IPS-NIHi7 (cell line): ENCODE results near the gene TBC1D7.

ENCODE experiments used
- DNase-seq: peaks from one replicate; pipeline ENCODE4 v3.0.0; 2012; ENCODE audit warnings: mixed read lengths; ENCODE audit errors: extremely low spot score

TBC1D7 gene

DNA sequence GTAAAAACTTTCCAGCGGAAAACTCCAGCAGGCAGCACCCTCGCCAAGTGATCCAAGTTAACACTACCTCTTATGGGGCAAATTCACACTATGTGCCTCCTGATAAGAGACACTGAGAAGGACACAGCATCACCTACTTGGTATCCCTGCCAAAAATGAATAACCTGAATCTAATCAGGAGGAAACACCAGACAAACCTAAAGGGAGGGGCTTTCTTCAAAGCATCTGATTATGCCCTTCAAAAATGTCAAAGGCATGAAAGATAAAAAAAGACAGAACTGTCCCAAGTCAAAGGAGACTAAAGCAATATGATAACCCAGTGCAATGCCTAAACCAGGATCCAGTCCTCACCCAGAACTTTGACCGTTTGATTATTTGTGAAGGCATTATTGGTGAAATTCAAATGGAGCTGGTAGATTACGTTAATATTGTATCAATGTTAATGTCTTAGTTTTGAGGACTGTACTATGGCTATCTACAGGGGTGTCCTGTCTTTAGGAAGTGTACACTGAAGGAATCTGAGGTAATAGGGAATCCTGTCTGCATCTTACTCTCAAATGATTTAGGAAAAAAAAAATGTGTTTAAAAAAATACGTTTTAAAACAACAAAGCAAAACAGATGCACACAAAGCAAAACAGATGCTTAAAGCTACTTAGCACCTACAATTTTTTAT is 8.3 kb downstream of the TBC1D7 start:
- DNase-seq: no peak

DNA sequence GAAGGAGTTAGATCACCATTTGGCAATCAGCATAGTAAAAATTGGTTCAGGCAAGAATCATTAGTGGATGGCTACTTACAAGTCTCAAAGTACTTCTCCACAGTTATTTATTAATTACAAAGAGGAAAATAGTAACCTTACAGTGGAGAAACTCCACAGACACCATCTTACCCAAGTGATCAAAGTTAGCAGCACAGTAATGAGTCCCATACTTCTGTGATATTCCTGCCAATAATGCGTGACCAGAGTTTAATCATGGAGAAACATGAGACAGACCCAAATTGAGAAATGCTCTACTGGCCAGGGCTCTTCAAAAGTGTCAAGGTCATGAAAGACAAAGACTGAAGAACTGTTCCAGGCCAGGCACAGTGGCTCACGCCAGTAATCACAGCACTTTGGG is 9.5 kb downstream of the TBC1D7 start:
- no peak for DNase-seq

- no peak for DNase-seq
Observed at GRCh38 chr6:13315896-13316295, 12.4 kb downstream of the TBC1D7 start.

DNA sequence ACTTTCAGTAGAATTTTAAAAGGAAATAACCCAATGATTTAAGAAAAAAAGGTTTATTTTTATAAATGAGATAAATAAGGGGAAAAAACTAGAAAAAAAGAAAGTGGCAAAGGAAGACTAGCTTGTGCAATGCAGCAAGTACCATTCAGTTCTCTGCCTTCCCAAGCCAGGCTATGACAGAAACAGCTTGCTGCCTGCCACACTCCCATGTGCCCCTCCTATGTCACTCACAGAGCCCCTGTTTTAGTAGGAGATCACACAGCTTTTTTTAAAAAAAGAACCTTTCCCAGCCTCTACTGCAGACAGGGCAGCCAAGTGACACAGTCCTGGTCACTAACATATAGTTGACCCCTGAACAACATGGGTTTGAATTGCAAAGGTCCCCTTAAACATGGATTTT is 13.5 kb downstream of the TBC1D7 start:
- no peak for DNase-seq

DNA sequence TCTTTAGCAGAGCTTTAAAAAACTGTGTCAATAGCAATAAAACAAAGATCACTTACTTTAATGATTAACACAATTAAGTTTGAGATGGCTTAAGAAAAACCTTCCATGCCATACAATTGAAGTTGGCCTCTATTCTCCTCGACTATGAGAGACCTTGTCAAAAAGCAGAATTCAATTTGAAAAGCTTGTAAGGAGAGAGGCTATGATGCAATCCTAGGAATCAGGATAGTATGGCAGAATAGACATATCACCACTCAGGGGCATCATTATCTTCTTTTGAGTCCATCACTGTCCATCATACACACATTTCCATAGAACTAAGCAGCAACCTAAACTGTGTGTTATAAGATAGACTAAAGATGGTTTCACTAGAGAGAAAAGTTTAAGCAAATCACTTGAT is 17.2 kb downstream of the TBC1D7 start:
- no peak for DNase-seq

DNA sequence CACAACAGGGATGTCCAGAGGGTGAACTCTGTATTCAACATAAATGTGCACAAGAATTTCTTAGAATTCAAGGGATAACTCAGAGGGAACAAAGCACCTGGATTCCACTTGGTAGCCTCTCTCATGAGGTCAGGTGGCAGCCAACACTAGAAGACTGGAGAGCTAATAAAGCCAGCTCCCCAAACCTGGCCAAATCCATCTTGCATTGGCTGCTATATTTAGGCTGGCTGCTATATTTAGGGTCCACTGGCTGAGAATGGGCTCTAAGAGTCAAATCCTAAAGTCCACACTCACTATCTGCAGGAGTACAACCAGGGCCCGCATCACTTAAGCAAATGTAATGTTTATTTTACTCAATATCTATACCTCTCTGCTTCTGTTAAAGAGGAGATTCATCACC is 20.0 kb downstream of the TBC1D7 start:
- DNase-seq: no peak

GRCh38 chr6:13307508-13307995 is 20.8 kb downstream of the TBC1D7 start:
- no peak for DNase-seq

DNA sequence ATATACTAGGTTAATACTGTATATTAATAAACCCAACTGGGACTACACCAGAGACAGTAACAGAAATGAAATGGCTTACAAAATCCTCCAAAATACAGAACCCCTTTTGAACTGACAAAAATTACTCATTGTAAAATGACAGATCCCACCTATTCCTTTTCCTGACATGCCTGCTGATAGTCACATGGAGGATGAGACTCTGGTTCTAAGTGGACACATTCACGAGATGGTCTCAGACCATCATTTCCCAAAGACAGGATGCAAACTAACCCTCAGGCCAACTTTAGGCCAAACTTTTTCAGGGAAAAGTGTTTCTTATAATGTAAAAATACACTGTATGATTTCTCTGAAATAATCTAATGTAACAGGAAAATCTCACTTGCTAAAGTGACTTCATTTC is 22.5 kb downstream of the TBC1D7 start:
- DNase-seq: no peak

DNA sequence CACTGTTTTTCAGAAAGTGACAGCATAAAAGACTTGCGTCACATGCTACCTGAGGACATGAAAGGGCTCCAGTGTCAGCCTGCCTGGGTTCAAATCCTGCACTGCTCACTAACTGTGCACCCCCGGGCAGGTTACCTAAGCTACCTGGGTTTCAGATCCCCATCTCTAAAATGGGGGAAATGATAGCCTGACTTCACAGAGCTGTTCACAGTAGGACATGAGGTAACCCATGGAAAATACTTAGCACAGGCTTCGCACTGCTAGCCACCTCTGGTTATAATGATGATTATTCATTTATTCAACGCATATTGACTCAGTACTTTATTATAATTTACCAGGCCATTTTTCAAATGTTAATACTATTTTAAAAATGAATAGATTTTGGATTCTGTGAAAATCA is 23.0 kb downstream of the TBC1D7 start:
- no peak for DNase-seq

GRCh38 chr6:13304580-13305260 is 23.6 kb downstream of the TBC1D7 start:
- no peak for DNase-seq

- no peak for DNase-seq
Observed at GRCh38 chr6:13304101-13304500, 24.2 kb downstream of the TBC1D7 start.

GRCh38 chr6:13303668-13304017 is 24.7 kb downstream of the TBC1D7 start:
- no peak for DNase-seq

GRCh38 chr6:13302751-13303667 is 25.3 kb downstream of the TBC1D7 start:
- no peak for DNase-seq

GRCh38 chr6:13302291-13302690 is 26.0 kb downstream of the TBC1D7 start:
- DNase-seq: no peak

GRCh38 chr6:13300643-13301590 is 27.4 kb downstream of the TBC1D7 start:
- DNase-seq: no peak

DNA sequence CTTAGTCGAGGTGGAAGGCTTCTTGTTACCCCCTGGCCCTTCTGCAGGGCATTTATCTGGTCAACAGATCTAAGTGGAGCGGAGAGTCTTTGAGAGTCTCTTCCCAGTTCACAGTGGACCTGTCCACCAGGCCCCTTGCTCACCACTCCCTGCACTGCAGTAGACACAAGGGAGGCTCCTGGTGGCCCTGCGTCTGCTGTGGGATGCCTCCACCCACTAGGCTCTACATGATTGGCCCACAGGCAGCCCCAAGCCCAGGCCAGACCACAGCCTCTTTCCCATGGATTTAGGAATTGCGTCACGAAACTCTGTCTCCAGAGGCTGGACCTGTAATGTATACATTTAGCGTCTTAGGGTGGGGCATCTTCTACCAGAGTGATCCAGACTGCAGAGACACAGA is 28.4 kb downstream of the TBC1D7 start:
- DNase-seq: no peak

DNA sequence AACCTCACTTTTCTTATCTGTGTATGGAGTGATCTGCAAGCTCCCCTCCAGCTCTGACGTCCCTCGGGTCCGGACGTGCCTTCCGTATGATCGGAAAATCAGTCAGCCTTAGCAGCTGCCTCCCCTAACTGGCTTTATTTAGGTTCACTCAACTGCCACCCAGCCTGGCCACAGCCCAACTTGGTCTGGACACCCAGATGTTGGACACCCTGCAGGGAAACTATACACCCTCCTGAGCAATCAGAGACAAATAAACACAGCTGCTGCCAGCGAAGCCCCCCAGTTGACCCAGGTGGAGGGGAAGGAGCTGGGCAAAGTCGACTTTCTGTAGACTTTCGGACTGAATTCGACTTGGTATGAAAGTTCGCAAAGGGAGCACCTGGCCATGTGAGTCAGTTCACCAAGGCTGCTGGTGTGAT is 28.9 kb downstream of the TBC1D7 start:
- no peak for DNase-seq

DNA sequence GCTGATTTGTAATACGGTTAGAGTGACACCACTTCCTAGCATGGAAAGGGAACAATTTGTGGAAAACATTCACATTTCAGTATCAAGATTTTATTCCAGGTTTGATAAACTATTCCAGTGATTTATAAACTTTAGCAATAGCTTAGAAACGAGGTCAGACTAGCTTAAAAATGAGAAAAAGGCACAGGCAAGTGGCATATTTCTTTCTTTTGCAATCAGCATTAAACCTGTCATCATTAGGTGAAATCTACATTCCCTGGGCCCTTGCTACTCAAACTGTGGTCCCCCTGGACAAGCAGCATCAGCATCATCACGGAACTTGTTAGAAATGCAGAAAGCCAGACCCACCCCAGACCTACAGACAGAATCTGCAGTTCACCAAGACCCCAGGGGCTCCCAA is 29.9 kb downstream of the TBC1D7 start:
- no peak for DNase-seq

DNA sequence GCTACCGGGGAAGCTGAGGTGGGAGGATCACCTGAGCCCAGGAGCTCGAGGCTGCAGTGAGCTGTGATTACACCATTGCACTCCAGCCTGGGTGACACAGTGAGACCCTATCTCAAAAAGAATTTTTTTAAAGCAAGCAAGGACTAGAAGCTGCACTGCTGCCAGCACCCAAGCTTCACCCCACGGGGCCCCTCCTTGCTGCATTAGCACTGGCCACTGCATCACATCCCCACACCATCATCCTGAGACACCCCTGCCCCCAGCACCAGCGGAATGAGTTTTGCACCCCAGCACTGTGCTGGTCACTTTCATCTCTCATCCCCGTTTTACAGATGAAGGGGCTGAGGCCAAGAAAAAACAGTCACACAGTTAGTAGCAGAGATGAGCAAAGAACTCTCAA is 30.9 kb downstream of the TBC1D7 start:
- no peak for DNase-seq

GRCh38 chr6:13296536-13296997 is 31.8 kb downstream of the TBC1D7 start:
- no peak for DNase-seq

- no peak for DNase-seq
Observed at GRCh38 chr6:13295576-13295975, 32.8 kb downstream of the TBC1D7 start.
